Endothelial cell of umbilical vein (primary cell): ENCODE data around the gene CDK6. TPM values are rescaled to one million over a fixed set of nuclear protein-coding genes. Genes with fewer than 3 reads are reported as not detected.

ENCODE experiments used
- BruUV-seq: library from RNA; stranded (reverse); fragments of 400-500 nt; replicated peaks from 2 replicates; lab custom pipeline; 2021; lab: Mats Ljungman, UMichigan
- CTCF ChIA-PET: fragments of 300-600, 350-600 bp; sonication (Branson Sonifier 250); formaldehyde crosslinking; loops from one replicate; lab custom pipeline; 2021; ENCODE audit warnings: antibody characterized with exemption, inconsistent platforms; lab: Charles Lee
- POLR2A ChIA-PET: fragments of 300-600, 350-600 bp; sonication (Branson Sonifier 250); formaldehyde crosslinking; loops from one replicate; lab custom pipeline; 2021; ENCODE audit warnings: antibody characterized with exemption, inconsistent platforms; lab: Charles Lee
- DNase-seq: peaks from one replicate; pipeline ENCODE4 v3.0.0-alpha.2; 2011; ENCODE audit warnings: low read depth, low spot score
- FAIRE-seq: peaks from 2 replicates; lab custom pipeline; 2011; peaks lifted over from hg19 to GRCh38; lab: Jason Lieb, UNC
- H2AFZ ChIP-seq: 2 replicates; pipeline ENCODE4 v1.6.0; 2012; ENCODE audit warnings: low read depth, low read length, control low read depth, inconsistent platforms
- H3K27ac ChIP-seq: 2 replicates; pipeline ENCODE4 v1.5.1; 2011; ENCODE audit warnings: low read depth, mild to moderate bottlenecking, control low read depth, low read length, moderate library complexity; ENCODE audit not compliant: insufficient read depth
- H3K27me3 ChIP-seq, 2 experiments: 2 replicates each; pipeline versions ENCODE4 v1.6.0 to v1.6.1; 2011; ENCODE audit warnings: low read length in 2 of 2, mixed read lengths in 1 of 2; ENCODE audit not compliant: control insufficient read depth in 2 of 2, insufficient read depth in 2 of 2
- H3K36me3 ChIP-seq, 2 experiments: 2 replicates in 1 of 2; 3 replicates in 1 of 2; pipeline ENCODE4 v1.5.1; 2011; ENCODE audit warnings: low read length in 2 of 2, mild to moderate bottlenecking in 1 of 2, moderate library complexity in 1 of 2; ENCODE audit not compliant: control insufficient read depth in 2 of 2, insufficient read depth in 2 of 2; ENCODE audit errors: extremely low read depth in 1 of 2
- H3K4me1 ChIP-seq: 3 replicates; pipeline ENCODE4 v1.5.1; 2011; ENCODE audit warnings: mild to moderate bottlenecking, low read length; ENCODE audit not compliant: control insufficient read depth, insufficient read depth; ENCODE audit errors: extremely low read depth
- H3K4me2 ChIP-seq: 2 replicates; pipeline ENCODE4 v1.6.1; 2011; ENCODE audit warnings: low read length, control low read depth, mixed read lengths; ENCODE audit not compliant: insufficient read depth
- H3K4me3 ChIP-seq, 3 experiments: fragments of 200-600 bp in 1 of 3; sonication (generic), shearing (Covaris generic) in 1 of 3; replicated peaks in 1 of 3; 2 replicates each; pipeline ENCODE4 v1.5.1; 2011 to 2016; ENCODE audit warnings: control low read depth in 3 of 3, low read length in 3 of 3, mild to moderate bottlenecking in 2 of 3, inconsistent platforms in 1 of 3, low read depth in 1 of 3, moderate library complexity in 1 of 3; ENCODE audit not compliant: insufficient read depth in 1 of 3
- H3K79me2 ChIP-seq: 2 replicates; pipeline ENCODE4 v1.6.0; 2012; ENCODE audit warnings: low read length, inconsistent platforms; ENCODE audit not compliant: control insufficient read depth, insufficient read depth
- H3K9ac ChIP-seq: replicated peaks from 2 replicates; pipeline ENCODE3; 2011; ENCODE audit warnings: low read length, control low read depth; ENCODE audit not compliant: insufficient read depth; ENCODE audit errors: extremely low read depth
- H3K9me1 ChIP-seq: replicated peaks from 3 replicates; pipeline ENCODE4 v1.6.0; 2011; ENCODE audit warnings: mild to moderate bottlenecking, low read length; ENCODE audit not compliant: control insufficient read depth, insufficient read depth; ENCODE audit errors: extremely low read depth
- H3K9me3 ChIP-seq: replicated peaks from 2 replicates; pipeline ENCODE4 v1.5.1; 2012; ENCODE audit warnings: low read length, inconsistent platforms; ENCODE audit not compliant: control insufficient read depth, insufficient read depth
- H4K20me1 ChIP-seq: replicated peaks from 2 replicates; pipeline ENCODE3; 2011; ENCODE audit warnings: mild to moderate bottlenecking, low read length; ENCODE audit not compliant: control insufficient read depth, insufficient read depth; ENCODE audit errors: extremely low read depth
- EZH2 ChIP-seq: IDR thresholded peaks from 2 replicates; pipeline ENCODE4 v1.6.1; 2012; ENCODE audit warnings: borderline replicate concordance, low read depth, mild to moderate bottlenecking, moderate library complexity, low read length, inconsistent platforms; ENCODE audit not compliant: severe bottlenecking
- FOS ChIP-seq: IDR thresholded peaks from 2 replicates; pipeline ENCODE4 v1.6.1; 2011; ENCODE audit warnings: mild to moderate bottlenecking, low read length, moderate library complexity, borderline replicate concordance; ENCODE audit not compliant: insufficient read depth
- GATA2 ChIP-seq: IDR thresholded peaks from 2 replicates; pipeline ENCODE4 v1.7.0; 2011; ENCODE audit warnings: low read depth, mild to moderate bottlenecking, moderate library complexity, mixed read lengths, low read length; ENCODE audit not compliant: insufficient read length, insufficient read depth
- JUN ChIP-seq: IDR thresholded peaks from 2 replicates; pipeline ENCODE4 v1.6.1; 2011; ENCODE audit warnings: borderline replicate concordance, low read depth; ENCODE audit not compliant: insufficient read length, insufficient read depth
- MAX ChIP-seq: IDR thresholded peaks from 2 replicates; pipeline ENCODE4 v1.6.1; 2011; ENCODE audit not compliant: insufficient read depth, insufficient read length
- MYC ChIP-seq: IDR thresholded peaks from one replicate; pipeline ENCODE4 v1.6.1; 2011; ENCODE audit warnings: mild to moderate bottlenecking, low read depth, low read length
- POLR2A ChIP-seq: IDR thresholded peaks from 2 replicates; pipeline ENCODE4 v1.6.1; 2012; ENCODE audit warnings: low read depth, mild to moderate bottlenecking, control low read depth, low read length
- POLR2AphosphoS5 ChIP-seq: IDR thresholded peaks from 2 replicates; pipeline ENCODE4 v1.6.1; 2012; ENCODE audit warnings: low read depth, mild to moderate bottlenecking, control low read depth, low read length, moderate library complexity; ENCODE audit not compliant: insufficient read depth
- dilution Hi-C: fragments of 300-500 bp; cut with MboI; formaldehyde crosslinking; loops from one replicate; pipeline ENCODE4 v1.15.0; 2019; ENCODE audit warnings: low sequenced_read_pairs; ENCODE audit not compliant: extremely low pct_ligation_motif_present
- intact Hi-C: fragments of 100-400 bp; cut with micrococcal nuclease; formaldehyde crosslinking; loops from one replicate; pipeline ENCODE4 v1.10.0; 2022
- polyA plus RNA-seq, 4 experiments: library from polyadenylated mRNA; depleted of rRNA in 3 of 4; stranded (reverse) in 3 of 4; unstranded in 1 of 4; fragments of >200 nt; gene quantifications; 2 replicates each; pipeline versions ENCODE4 v1.2.1 to v1.2.3, GENCODE V29; 2011 to 2012; ENCODE audit warnings: missing spikeins in 1 of 4
- total RNA-seq: library from RNA; stranded (reverse); gene quantifications from 2 replicates; pipeline ENCODE4 v1.2.3, GENCODE V29; 2021
- TF ChIP-seq, protein P1 (sequence below), 2 donors: IDR thresholded peaks; 1 replicate in 1 of 2; 2 replicates in 1 of 2; pipeline ENCODE4 v1.5.1; 2011; ENCODE audit warnings: low read length in 2 of 2, mild to moderate bottlenecking in 2 of 2, moderate library complexity in 2 of 2, control low read depth in 1 of 2, inconsistent platforms in 1 of 2, low read depth in 1 of 2; ENCODE audit not compliant: insufficient read depth in 1 of 2; ENCODE audit errors: extremely low read depth in 1 of 2

Gene CDK6
- total and polyA plus RNA-seq, 2 donors (not counting 3 experiments of a cell fraction or from before 2014, with no cell fraction given), result 6.0 to 28.2 TPM

GRCh38 chr7:92739091-92739490 lies 97.3 kb downstream of the CDK6 start:
- Histone ChIP-seq H3K36me3 (no peaks in the 10 kb centered on the region), H3K79me2 (no peaks in the 10 kb centered on the region), H2AFZ (no peak overlapping the region), H3K27me3 (no peaks in the 10 kb centered on the region), H3K9me3 (no peaks in the 10 kb centered on the region), H3K27ac (no peak overlapping the region), H3K4me2 (no peak overlapping the region), H3K4me3 (no peak overlapping the region), H3K4me1 (no peaks in the 10 kb centered on the region), H4K20me1 (no peaks in the 10 kb centered on the region), H3K9me1 (no peaks in the 10 kb centered on the region), H3K9ac (no peak overlapping the region)
- dilution Hi-C loops, result no loop called here
- FAIRE-seq (no peak), DNase-seq (no peak)
- ChIA-PET POLR2A (no interaction called here), CTCF (no interaction called here)
- intact Hi-C loops, result no loop called here
- no peak for TF ChIP-seq MYC
- TF ChIP-seq, protein P1, sequence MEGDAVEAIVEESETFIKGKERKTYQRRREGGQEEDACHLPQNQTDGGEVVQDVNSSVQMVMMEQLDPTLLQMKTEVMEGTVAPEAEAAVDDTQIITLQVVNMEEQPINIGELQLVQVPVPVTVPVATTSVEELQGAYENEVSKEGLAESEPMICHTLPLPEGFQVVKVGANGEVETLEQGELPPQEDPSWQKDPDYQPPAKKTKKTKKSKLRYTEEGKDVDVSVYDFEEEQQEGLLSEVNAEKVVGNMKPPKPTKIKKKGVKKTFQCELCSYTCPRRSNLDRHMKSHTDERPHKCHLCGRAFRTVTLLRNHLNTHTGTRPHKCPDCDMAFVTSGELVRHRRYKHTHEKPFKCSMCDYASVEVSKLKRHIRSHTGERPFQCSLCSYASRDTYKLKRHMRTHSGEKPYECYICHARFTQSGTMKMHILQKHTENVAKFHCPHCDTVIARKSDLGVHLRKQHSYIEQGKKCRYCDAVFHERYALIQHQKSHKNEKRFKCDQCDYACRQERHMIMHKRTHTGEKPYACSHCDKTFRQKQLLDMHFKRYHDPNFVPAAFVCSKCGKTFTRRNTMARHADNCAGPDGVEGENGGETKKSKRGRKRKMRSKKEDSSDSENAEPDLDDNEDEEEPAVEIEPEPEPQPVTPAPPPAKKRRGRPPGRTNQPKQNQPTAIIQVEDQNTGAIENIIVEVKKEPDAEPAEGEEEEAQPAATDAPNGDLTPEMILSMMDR (IDR thresholded peaks at IDR 0.05; ENCODE audit: extremely low read depth in 1 of 2, insufficient read depth in 1 of 2, low read depth in 1 of 2, low read length in 2 of 2), result no peak
- no peak for TF ChIP-seq GATA2
- TF ChIP-seq POLR2A, result no peak
- TF ChIP-seq JUN, result no peak
- no peak for TF ChIP-seq FOS
- no peak for TF ChIP-seq EZH2
- no peak for TF ChIP-seq MAX
- TF ChIP-seq POLR2AphosphoS5, result no peak
- BruUV-seq, result no TSS peak
